GM19455 (cell line): ENCODE data around the gene RAB11FIP5.
"Not testable (repeated sequence)": the region's sequence is repeated elsewhere in the genome, so short reads cannot be mapped to it uniquely, and the experiment has no call there.

Experiments used
- ATAC-seq: cut with Tn5 transposase; IDR thresholded peaks from one replicate; pipeline ENCODE4 v1.9.1; 2021; ENCODE audit not compliant: unreplicated experiment

The RAB11FIP5 gene, protein sequence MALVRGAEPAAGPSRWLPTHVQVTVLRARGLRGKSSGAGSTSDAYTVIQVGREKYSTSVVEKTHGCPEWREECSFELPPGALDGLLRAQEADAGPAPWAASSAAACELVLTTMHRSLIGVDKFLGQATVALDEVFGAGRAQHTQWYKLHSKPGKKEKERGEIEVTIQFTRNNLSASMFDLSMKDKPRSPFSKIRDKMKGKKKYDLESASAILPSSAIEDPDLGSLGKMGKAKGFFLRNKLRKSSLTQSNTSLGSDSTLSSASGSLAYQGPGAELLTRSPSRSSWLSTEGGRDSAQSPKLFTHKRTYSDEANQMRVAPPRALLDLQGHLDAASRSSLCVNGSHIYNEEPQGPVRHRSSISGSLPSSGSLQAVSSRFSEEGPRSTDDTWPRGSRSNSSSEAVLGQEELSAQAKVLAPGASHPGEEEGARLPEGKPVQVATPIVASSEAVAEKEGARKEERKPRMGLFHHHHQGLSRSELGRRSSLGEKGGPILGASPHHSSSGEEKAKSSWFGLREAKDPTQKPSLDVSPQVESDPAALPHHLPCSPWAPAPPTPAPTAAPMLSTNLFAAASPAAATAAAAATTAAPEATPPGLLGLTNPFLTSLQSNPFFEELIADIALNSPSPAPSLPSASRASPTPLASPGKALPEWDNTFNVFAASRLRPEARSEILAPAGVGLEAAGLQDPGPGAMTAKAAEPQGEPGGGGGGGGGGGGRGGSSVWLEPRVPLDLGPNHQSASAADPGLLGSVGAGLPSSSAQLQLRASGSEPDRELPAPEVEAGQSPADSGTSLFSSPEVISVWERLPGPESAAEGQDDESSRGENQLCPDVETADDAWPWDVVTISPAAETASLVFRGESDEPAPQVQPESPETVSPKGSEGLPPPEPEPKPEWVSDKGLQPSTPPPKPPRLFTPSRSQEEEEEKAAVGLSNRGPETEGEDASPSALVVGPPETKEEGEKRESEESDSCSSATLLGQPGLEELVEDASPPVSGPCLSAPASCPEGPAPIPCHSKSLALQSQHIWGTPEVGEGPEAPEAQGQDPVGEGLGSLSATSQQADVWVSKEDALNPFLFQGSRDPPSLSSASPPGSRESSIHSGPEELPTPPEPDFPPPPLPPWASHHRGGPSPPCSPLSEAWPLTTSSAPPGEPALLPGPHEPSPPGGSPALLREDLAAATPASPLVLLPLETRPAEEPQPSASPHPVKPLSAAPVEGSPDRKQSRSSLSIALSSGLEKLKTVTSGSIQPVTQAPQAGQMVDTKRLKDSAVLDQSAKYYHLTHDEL (N-terminal part only)

DNA sequence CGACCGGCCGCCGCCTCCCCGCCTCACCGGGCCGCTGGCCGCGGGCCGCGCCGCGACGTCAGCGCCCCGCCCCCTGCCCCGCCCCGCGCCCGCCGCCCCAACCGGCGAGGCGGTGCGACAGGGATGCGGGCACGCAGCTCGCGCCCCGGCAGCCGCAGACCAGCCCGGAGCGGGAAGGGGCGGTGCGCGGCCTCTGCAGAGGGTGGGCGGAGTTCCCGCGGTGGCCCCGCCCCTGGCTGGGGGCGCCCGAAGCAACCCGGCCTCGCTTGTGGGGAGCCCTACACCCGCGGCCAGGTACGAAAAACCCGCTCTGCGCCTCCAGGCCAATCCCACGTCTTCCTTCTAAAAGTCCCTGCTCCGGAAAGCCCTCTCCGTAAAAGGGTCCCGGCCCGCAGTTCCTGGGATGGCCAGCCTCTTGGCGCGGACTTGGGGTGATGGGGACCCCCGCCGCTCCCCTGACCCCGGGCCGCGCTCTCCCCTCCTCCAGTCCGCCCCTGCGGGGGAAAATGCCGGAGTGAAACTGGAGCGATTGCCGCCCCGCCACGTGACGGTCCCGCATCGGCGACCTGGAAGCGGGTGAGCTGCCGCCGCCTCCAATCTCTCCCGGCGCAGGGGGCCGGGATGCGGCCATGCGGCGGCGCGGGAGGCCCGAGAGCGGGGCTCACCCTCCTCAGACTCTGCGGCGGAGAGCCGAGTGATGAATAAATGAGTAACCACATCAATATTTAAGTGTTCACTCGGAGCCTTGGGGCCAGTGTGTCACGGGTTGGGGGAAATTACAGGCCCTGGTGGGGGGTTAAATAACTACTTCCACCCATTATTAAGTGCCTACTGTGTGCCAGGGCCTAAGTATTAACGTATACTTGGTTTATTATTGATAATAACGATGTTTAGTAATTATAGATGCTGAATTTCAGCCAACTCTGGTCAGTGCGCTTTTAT, at the start of gene RAB11FIP5:
TSS of gene RAB11FIP5 (minus strand) at position 36 of the 942 bp plus-strand sequence. CDS start 171 bp downstream, outside the sequence.
- ATAC-seq, result no peak

DNA sequence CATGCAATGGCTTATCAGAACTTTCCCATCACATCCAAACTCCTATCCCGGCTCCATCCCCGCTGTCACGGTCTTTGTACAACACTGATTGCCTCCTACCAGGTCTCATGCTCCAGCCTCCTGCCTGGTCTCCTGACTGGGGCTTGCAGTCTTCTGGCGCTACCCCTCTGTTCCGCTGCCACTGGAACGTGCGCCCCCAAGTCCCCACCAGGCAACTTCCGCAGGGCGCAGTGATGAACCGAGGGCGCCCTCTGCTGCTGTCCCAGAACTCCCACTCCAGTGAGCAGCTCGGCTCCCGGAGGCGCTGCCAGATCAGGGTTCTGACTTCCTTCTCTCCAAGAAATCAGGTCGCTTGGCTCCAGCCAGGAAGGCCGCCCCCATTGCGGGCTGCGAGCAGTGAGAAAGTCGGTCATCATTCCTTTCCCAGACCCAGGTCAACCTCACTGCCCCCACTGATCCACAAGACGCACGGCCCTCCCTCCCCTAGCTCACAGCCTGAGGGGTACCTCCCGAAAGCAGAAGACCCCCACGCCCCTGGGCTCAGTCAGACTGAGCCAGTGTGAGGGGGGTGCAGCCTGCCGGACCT, 43.9 kb upstream of the RAB11FIP5 start:
- ATAC-seq, result no peak

DNA sequence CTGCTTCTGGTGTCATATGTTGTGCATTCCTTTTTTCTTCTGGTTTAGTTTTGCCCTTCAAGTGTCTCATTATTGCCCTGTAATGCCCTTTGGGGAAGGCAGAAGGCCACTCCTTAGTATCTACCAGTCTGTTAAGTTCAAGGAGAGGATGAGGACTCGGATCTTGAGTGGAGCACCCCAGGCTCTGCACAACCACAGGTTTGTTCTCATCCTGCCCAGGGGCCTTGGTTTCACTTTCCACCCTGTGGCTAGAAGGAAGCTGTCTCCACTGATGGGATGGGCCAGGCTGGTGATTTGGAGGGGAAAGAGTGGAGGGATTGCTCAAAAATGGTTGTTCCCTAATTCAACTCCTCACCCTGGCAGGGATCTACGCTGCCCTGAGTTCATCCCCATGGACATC, 30.2 kb upstream of the RAB11FIP5 start:
- ATAC-seq, result no peak

DNA sequence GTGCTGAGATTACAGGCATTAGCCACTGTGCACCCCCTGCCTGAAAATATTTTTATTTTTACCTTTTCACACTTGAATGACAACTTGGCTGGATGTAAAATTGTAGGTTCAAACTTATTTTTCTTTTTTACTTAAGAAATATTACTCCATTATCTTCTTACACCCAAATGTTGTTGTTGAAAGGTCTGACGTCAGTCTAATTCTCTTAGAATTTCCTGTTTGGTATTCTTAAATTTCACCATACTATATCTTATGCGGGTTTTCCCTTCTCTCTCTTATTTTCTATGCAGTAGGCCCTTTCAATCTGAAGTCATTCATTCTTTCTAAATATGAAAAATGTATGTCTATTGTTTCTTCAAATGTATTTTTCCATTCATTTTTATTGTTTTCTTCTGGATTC, 29.1 kb upstream of the RAB11FIP5 start:
- ATAC-seq, result no peak

DNA sequence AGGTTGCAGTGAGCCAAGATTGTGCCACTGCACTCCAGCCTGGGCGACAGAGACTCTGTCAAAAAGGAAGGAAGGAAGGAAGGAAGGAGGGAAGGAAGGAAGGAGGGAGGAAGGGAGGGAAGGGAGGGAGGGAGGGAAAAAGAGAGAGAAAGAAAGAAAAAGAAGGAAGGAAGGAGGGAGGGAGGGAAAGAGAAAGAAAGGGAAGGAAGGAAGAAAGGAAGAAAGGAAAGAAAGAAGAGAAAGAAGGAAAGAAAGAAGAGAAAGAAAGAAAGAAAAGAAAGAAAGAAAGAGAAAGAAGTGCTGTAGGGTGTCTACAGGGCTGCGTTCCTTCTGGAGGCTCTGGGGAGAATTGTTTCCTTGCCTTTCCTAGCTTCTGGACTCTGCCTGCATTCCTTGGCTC, 22.5 kb upstream of the RAB11FIP5 start:
- ATAC-seq, result no peak

DNA sequence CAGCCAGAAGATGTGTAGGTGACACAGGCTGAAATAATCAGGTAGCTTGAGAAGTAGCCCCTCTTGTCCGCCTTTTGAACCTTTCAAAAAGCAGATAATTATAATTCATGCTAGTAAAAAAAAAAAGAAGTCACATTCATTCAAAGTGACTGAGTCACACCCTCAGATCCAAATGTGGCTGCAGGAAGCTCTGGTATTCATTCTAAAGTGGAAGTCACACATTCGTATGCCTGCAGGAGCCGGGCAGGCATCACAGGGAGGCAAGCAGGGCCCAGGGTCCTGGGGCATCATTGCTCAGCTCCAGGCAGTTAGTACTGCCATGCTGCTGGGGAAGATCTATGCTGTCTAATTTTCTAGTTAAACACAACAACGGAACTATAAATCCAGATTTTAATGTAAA, 21.7 kb upstream of the RAB11FIP5 start:
- ATAC-seq, result no peak

DNA sequence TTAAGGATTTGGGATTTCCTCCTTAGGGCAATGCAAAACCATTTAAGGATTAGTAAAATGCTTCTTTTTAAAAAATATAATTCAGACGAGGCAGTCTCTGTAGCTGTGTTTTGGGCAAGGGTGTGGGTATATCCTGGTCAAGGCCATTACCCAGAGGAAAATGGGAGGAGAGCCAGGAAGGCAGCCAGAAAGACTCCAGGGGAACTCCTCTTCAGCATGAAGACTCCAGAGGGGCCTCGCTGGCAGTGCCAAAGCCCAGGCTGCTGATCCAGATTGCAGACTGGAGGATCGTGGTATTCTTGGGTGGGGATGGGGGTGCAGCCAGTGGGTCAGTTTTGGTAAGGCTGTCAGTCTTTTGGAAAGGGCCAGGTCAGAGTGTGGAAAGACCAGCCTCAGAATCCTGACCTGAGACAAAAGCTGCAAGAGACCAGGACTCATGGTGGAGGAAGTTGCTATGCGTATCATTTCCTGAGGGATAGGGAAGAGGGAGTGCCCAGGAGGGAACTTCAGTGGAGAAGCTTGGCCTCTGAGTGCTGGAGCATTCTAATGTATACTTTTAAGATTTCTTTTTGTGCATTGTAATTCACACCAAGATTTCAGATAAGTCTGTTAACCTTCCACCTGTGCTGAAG, 20.9 kb upstream of the RAB11FIP5 start:
- no peak for ATAC-seq

DNA sequence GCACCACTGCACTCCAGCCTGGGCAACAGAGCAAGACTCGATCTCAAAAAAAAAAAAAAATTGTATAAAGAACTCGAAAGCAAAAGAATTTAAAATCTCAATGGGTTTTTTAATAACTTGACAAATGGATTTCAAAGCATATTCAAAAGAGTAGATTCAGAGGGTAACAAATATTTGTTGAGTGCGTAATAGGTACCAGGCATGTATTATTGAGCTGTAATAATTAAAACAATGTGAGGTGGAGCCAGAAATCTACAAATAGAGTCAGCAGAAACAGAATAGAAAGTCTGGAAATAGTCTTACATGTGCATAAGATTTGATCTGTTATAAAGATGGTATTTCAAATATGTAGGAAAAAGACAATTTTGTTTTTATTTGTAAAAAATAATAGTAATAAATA, 19.1 kb upstream of the RAB11FIP5 start:
- ATAC-seq, result no peak

DNA sequence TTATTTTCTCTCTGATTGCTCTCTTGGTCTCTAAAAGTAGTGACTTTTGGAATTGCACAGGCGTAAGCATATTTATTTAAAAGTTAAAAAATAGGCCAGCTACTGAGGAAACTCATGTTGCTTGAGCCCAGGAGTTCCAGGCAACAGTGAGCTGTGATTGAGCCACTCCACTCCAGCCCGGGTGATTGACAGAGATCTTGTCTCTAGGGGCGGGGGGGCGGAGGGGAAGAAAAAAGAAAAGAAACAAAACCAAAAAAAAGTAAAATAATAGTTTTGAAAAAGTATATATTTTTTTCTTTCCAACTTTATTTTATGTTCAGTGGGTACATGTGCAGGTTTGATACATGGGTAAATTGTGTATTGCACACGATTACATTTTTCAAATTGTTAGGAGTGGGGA, 18.0 kb upstream of the RAB11FIP5 start:
- no peak for ATAC-seq

DNA sequence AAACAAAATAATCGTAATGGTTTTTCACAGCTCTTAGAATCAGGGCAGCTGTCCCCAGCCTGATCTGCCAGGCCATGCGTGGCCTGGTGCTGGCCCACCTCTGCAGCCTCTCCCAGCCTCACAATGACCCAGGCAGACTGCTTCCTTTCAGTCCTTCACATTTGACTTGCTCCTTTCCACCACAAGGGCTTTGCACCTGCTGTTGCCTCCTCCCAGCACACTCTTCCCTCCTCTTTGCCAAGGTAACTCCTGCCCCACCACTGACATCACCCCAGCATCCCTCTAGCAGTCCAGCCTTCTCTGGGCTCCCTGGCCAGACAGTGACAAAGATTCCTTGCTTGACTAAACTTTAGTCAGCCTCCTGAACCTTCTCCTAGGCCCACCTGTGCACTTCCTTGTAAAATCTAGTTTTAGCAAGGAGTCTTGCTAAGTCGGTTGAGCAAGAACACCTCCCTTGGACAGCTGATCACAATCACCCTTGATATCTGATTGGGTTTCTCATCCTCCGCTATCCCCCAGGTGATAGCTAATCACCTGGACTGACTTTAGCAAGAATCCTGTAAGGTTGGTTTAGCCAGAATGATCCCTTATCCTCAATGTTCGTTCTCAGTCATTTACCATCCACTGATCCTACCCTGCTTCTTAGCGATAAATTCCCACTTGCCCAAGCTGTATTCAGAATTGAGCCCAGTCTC, 16.2 kb upstream of the RAB11FIP5 start:
- no peak for ATAC-seq

DNA sequence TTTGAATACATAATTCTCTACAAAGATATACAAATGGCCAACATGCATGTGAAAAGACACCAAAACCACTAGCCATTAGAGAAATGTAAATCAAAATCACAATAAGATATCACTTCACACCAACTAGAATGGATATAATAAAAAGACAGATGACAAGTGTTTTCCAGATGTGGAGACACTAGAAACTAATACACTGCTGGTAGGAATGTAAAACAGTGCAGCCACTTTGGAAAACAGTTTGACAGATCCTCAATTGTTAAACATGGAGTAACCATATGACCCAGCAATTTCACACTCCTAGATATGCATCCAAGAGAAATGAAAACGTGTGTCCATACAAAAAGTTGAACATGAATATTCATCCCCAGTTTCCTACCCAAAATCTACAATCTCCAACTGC, 9.8 kb upstream of the RAB11FIP5 start:
- no peak for ATAC-seq

DNA sequence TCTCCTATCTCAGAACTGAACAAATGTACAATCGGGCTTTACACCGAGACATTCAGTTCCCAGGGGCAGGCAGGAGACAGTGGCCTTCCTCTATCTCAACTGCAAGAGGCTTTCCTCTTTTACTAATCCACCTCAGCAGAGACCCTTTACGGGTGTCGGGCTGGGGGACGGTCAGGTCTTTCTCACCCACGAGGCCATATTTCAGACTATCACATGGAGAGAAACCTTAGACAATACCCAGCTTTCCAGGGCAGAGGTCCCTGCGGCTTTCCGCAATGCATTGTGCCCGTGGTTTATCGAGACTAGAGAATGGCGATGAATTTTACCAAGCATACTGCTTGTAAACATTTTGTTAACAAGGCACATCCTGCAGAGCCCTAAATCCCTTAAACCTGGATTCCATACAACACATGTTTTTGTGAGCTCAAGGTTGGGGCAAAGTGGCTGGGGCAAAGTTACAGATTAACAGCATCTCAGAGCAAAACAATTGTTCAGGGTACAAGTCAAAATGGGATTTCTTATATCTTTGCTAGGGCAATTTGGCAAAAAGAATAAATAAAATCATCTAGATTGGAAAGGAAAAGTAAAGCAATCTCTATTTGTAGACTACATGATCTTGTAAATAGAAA, 7.0 kb upstream of the RAB11FIP5 start:
- ATAC-seq, result not testable (repeated sequence)

DNA sequence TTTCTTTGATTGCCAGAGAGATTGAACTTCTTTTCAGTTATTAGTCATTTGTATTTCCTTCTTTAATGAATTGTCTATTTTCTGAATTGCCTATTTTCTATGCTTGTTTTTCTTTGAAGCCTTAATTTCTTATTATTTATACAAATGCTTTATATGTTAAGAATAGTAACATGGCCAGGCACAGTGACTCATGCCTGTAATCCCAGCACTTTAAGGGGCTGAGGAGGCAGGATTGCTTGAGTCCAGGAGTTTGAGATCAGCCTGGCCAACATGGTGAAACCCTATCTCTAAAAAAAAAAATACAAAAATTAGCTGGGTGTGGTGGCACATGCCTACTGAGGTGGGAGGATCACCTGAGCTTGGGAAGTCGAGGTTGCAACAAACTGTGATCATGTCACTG, 4.7 kb upstream of the RAB11FIP5 start:
- no peak for ATAC-seq

DNA sequence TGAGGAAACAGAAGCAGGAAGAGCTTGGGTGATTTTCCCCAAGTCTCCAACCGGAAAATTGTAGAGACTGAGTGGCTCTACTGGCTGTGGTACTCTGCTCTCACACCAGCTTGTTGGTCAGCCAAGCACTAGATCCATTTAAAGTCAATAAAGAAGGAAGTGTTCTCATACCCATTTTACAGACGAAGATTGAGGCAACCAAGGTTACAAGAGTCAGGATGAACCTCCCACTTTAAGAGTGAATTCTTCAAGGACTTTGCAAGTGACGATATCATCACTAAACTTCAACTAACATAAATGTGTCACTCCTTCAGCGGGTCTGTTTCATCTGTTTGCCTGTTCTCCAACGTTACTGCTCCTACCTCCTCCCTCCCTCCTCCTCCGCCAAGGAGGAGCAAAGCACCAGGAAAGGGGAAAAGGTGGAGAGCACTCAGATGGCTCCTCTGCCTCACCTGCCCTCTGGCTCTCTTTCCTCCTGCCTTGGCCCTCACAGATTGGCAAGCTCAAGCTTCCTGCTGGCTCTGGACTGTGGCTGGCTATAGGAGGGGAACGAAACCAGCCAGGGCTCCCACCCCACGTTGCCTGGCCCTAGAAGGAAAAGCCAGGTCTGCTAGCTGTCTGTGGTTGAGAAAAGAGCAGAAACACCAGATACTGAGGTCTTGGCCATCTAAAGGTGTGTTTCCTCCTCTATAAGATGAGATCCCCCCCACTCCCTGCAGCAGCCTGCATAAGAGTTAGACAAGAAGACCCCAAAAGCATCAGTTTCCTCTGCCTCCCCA, 3.6 kb upstream of the RAB11FIP5 start:
- ATAC-seq, result no peak

DNA sequence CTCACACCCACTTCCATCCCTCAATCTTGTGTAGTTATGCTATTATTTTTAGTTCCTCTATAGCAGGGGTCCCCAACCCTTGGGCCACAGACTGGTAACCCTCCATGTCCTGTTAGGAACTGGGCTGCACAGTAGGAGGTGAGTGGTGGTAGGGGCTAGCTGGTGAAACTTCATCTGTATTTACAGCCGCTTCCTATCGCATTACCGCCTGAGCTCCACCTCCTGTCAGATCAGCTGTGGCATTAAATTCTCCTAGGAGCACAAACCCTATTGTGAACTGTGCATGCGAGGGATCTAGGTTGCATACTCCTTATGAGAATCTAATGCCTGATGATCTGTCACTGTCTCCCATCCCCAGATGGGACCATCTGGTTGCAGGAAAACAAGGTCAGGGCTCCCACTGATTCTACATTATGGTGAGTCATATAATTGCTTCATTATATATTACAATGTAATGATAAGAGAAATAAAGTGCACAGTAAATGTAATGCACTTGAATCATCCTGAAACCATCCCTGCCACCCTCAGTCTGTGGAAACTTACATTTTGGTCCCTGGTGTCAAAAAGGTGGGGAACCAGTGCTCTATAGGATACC, 1.6 kb upstream of the RAB11FIP5 start:
- no peak for ATAC-seq

DNA sequence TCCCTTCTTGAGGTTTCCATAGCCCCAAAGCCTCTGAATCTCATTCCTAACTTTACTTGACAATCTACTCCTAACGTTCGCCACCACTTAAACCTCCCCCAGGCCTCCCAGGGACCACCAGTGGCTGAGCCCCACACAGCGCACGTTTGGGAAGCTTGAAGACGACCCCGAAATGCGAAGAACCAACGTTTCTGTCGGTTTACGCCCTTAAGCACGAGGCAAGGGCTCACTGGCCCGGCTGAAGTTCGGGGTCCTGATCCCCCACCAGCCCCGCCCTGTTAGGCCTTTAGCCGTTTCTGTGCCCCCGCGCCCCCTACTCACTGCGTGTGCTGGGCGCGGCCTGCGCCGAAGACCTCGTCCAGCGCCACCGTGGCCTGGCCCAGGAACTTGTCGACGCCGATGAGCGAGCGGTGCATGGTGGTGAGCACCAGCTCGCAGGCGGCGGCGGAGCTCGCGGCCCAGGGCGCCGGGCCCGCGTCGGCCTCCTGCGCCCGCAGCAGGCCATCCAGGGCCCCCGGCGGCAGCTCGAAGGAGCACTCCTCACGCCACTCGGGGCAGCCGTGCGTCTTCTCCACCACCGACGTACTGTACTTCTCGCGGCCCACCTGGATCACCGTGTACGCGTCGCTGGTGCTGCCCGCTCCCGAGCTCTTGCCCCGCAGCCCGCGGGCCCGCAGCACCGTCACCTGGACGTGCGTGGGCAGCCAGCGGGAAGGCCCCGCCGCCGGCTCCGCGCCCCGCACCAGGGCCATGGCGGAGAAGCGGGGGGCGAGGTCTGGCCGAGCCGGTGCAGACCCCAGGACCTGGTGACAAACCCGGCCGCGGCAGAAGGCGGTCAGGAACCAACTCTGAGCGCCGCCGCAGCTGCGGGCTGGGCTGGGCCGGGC, 479 bp downstream of the RAB11FIP5 start:
- ATAC-seq, result no peak
